Panc1 (cell line): Measurements from ENCODE around the gene BCAS3. TPM values are rescaled to one million over a fixed set of nuclear protein-coding genes. Genes with fewer than 3 reads are reported as not detected.

Experiments
- ATAC-seq: fragments of 200-7000 bp; cut with Tn5 transposase; 2 replicates; pipeline ENCODE4 v1.9.1; 2020; ENCODE audit warnings: mild to moderate bottlenecking, moderate library complexity
- BruUV-seq: library from RNA; stranded (reverse); fragments of 400-500 nt; replicated peaks from 2 replicates; lab custom pipeline; 2021; lab: Mats Ljungman, UMichigan
- CTCF ChIA-PET: fragments of 300-600 bp; sonication (Branson Sonifier 250); formaldehyde crosslinking; loops from one replicate; lab custom pipeline; 2022; ENCODE audit warnings: antibody characterized with exemption; lab: Charles Lee
- POLR2A ChIA-PET: fragments of 300-600 bp; sonication (Branson Sonifier 250); formaldehyde crosslinking; loops from one replicate; lab custom pipeline; 2022; ENCODE audit warnings: antibody characterized with exemption; lab: Charles Lee
- DNase-seq: peaks from one replicate; pipeline ENCODE4 v3.0.0-alpha.2; 2010; ENCODE audit warnings: low read depth, low spot score
- H3K27ac ChIP-seq: 2 replicates; pipeline ENCODE4 v1.5.1; 2011; ENCODE audit warnings: mild to moderate bottlenecking, low read length, inconsistent platforms
- H3K27me3 ChIP-seq: fragments of 200-500 bp; sonication (Bioruptor generic); 2 replicates; pipeline ENCODE4 v1.6.0; 2014; ENCODE audit warnings: low read length, inconsistent platforms; ENCODE audit not compliant: control insufficient read depth, insufficient read depth
- H3K36me3 ChIP-seq: fragments of 200-500 bp; sonication (Bioruptor generic); 2 replicates; pipeline ENCODE4 v1.5.1; 2014; ENCODE audit warnings: inconsistent platforms, mild to moderate bottlenecking, low read length, moderate library complexity; ENCODE audit not compliant: control insufficient read depth, insufficient read depth
- H3K4me1 ChIP-seq: 2 replicates; pipeline ENCODE4 v1.5.1; 2011; ENCODE audit warnings: inconsistent platforms, mild to moderate bottlenecking, low read length, moderate library complexity; ENCODE audit not compliant: control insufficient read depth, insufficient read depth
- H3K4me3 ChIP-seq, 2 experiments: 2 replicates each; pipeline ENCODE4 v1.5.1; 2011 to 2012; ENCODE audit warnings: low read depth in 2 of 2, low read length in 2 of 2, mild to moderate bottlenecking in 2 of 2, inconsistent platforms in 1 of 2, moderate library complexity in 1 of 2
- H3K9me3 ChIP-seq: fragments of 200-500 bp; sonication (Bioruptor generic); 2 replicates; pipeline ENCODE4 v1.5.1; 2014; ENCODE audit warnings: low read depth, mild to moderate bottlenecking, inconsistent platforms, low read length, moderate library complexity; ENCODE audit not compliant: control insufficient read depth, insufficient read depth
- CTCF ChIP-seq: fragments of 450-650 bp; IDR thresholded peaks from 2 replicates; pipeline ENCODE4 v1.5.1; 2017; ENCODE audit warnings: mild to moderate bottlenecking
- POLR2AphosphoS5 ChIP-seq: IDR thresholded peaks from 2 replicates; pipeline ENCODE4 v1.6.1; 2012; ENCODE audit warnings: mild to moderate bottlenecking, low read depth, low read length, moderate library complexity
- SIN3A ChIP-seq: IDR thresholded peaks from 2 replicates; pipeline ENCODE4 v1.6.1; 2012; ENCODE audit warnings: low read depth, mild to moderate bottlenecking, low read length, moderate library complexity, borderline replicate concordance; ENCODE audit not compliant: insufficient read depth
- TCF7L2 ChIP-seq: IDR thresholded peaks from 2 replicates; pipeline ENCODE4 v1.6.1; 2011; ENCODE audit warnings: mild to moderate bottlenecking, low read depth, low read length, inconsistent platforms
- in situ Hi-C: cut with HindIII; loops from 2 replicates; pipeline ENCODE4 v1.10.0; 2016; ENCODE audit warnings: low sequenced_read_pairs, low pct_unique_long_range_greater_than_20kb
- intact Hi-C: fragments of 100-400 bp; cut with micrococcal nuclease; formaldehyde crosslinking; loops from one replicate; pipeline ENCODE4 v1.10.0; 2022; ENCODE audit not compliant: unreplicated experiment
- total RNA-seq: library from RNA; stranded (reverse); gene quantifications from one replicate; pipeline ENCODE4 v1.2.1, GENCODE V29; 2021; ENCODE audit not compliant: unreplicated experiment
- TF ChIP-seq, protein P1 (sequence below), 2 experiments: IDR thresholded peaks; 2 replicates each; pipeline ENCODE4 v1.6.1; 2011 to 2012; ENCODE audit warnings: low read depth in 2 of 2, control low read depth in 1 of 2, low read length in 1 of 2, mild to moderate bottlenecking in 1 of 2, moderate library complexity in 1 of 2; ENCODE audit not compliant: insufficient read depth in 1 of 2

The BCAS3 gene
- total RNA-seq, 1 experiment from 2014 or later = 9.3 TPM

- H3K27me3 ChIP-seq = no peaks in the 10 kb centered on the region
- BruUV-seq = no TSS peak
- no peak overlapping the region; the same call in 1 of the 2 replicates for H3K27ac ChIP-seq
- POLR2A ChIA-PET = no interaction called here
- TF ChIP-seq POLR2AphosphoS5 (no peak), SIN3A (no peak), TCF7L2 (no peak), CTCF (no peak)
- TF ChIP-seq, protein P1, sequence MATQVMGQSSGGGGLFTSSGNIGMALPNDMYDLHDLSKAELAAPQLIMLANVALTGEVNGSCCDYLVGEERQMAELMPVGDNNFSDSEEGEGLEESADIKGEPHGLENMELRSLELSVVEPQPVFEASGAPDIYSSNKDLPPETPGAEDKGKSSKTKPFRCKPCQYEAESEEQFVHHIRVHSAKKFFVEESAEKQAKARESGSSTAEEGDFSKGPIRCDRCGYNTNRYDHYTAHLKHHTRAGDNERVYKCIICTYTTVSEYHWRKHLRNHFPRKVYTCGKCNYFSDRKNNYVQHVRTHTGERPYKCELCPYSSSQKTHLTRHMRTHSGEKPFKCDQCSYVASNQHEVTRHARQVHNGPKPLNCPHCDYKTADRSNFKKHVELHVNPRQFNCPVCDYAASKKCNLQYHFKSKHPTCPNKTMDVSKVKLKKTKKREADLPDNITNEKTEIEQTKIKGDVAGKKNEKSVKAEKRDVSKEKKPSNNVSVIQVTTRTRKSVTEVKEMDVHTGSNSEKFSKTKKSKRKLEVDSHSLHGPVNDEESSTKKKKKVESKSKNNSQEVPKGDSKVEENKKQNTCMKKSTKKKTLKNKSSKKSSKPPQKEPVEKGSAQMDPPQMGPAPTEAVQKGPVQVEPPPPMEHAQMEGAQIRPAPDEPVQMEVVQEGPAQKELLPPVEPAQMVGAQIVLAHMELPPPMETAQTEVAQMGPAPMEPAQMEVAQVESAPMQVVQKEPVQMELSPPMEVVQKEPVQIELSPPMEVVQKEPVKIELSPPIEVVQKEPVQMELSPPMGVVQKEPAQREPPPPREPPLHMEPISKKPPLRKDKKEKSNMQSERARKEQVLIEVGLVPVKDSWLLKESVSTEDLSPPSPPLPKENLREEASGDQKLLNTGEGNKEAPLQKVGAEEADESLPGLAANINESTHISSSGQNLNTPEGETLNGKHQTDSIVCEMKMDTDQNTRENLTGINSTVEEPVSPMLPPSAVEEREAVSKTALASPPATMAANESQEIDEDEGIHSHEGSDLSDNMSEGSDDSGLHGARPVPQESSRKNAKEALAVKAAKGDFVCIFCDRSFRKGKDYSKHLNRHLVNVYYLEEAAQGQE (IDR thresholded peaks at IDR 0.05; ENCODE audit: insufficient read depth in 1 of 2, low read depth in 2 of 2, low read length in 1 of 2) = no peak
- H3K9me3 ChIP-seq = no peaks in the 10 kb centered on the region
- no peak overlapping the region for H3K4me3 ChIP-seq
- CTCF ChIA-PET = interaction anchor here (0.6 kb wide), 1 partner anchor 541 kb away, joined by 3 read pairs; no protein-coding TSS in a partner anchor
- DNase-seq = no peak
- no peak for ATAC-seq
- no peaks in the 10 kb centered on the region for H3K36me3 ChIP-seq
- H3K4me1 ChIP-seq = peaks cover 4% of the 10 kb centered on the region; the same call in 1 of the 2 replicates
- intact Hi-C loops (no loop called here), in situ Hi-C loops (no loop called here)
Measured at GRCh38 chr17:61140081-61140786, 462.6 kb downstream of the BCAS3 start.

- Histone ChIP-seq H3K36me3 (no peaks in the 10 kb centered on the region), H3K4me1 (peaks cover 4% of the 10 kb centered on the region; the same call in 1 of the 2 replicates), H3K27ac (peak overlapping the region; percentile 19; the same call in 1 of the 2 replicates), H3K9me3 (no peaks in the 10 kb centered on the region), H3K4me3 (no peak overlapping the region), H3K27me3 (no peaks in the 10 kb centered on the region)
- DNase-seq = no peak
- ATAC-seq = no peak
- no peak for TF ChIP-seq CTCF
- TF ChIP-seq SIN3A = no peak
- TF ChIP-seq, protein P1 (IDR thresholded peaks at IDR 0.05; ENCODE audit: insufficient read depth in 1 of 2, low read depth in 2 of 2, low read length in 1 of 2) = no peak
- TF ChIP-seq TCF7L2 = no peak
- no peak for TF ChIP-seq POLR2AphosphoS5
- intact Hi-C loops (no loop called here), in situ Hi-C loops (no loop called here)
- CTCF ChIA-PET = no interaction called here
- POLR2A ChIA-PET = no interaction called here
- no TSS peak for BruUV-seq
Measured at GRCh38 chr17:61143026-61143425, 465.4 kb downstream of the BCAS3 start.
